NCI-H2171 treated with DMSO at 0.1 percent for 48 hours (cell line): Measurements from ENCODE around the gene CHCHD3.

Experiments
- DNase-seq: peaks from one replicate; lab custom pipeline; 2025; lab: John Stamatoyannopoulos, UW

The CHCHD3 gene

GRCh38 chr7:133079296-133079695 is 2.6 kb downstream of the CHCHD3 start:
- DNase-seq = no peak

- no peak for DNase-seq
Observed at GRCh38 chr7:133077394-133077793, 4.5 kb downstream of the CHCHD3 start.

- DNase-seq = no peak
Observed at GRCh38 chr7:133076142-133076541, 5.7 kb downstream of the CHCHD3 start.

- DNase-seq = no peak
Observed at GRCh38 chr7:133071506-133071905, 10.4 kb downstream of the CHCHD3 start.

GRCh38 chr7:133070562-133070961 is 11.3 kb downstream of the CHCHD3 start:
- DNase-seq = no peak

GRCh38 chr7:133065301-133065700 is 16.6 kb downstream of the CHCHD3 start:
- DNase-seq = no peak

GRCh38 chr7:133064082-133064820 is 17.6 kb downstream of the CHCHD3 start:
- no peak for DNase-seq

GRCh38 chr7:133061792-133062191 is 20.1 kb downstream of the CHCHD3 start:
- peak; percentile 57 for DNase-seq

- DNase-seq = peak; percentile 74
Observed at GRCh38 chr7:133061357-133061756, 20.5 kb downstream of the CHCHD3 start.

GRCh38 chr7:133060004-133060403 is 21.9 kb downstream of the CHCHD3 start:
- no peak for DNase-seq

GRCh38 chr7:133059263-133059662 is 22.6 kb downstream of the CHCHD3 start:
- no peak for DNase-seq

- peak; percentile 62 for DNase-seq
Observed at GRCh38 chr7:133056370-133057238, 25.3 kb downstream of the CHCHD3 start.

- no peak for DNase-seq
Observed at GRCh38 chr7:133054162-133054840, 27.6 kb downstream of the CHCHD3 start.

- DNase-seq = no peak
Observed at GRCh38 chr7:133053321-133053891, 28.5 kb downstream of the CHCHD3 start.

GRCh38 chr7:133052826-133053225 is 29.1 kb downstream of the CHCHD3 start:
- DNase-seq = no peak

GRCh38 chr7:133052401-133052756 is 29.5 kb downstream of the CHCHD3 start:
- DNase-seq = no peak

GRCh38 chr7:133051719-133052400 is 30.0 kb downstream of the CHCHD3 start:
- DNase-seq = no peak

GRCh38 chr7:133051066-133051465 is 30.8 kb downstream of the CHCHD3 start:
- DNase-seq = peak; percentile 74

- DNase-seq = no peak
Observed at GRCh38 chr7:133050200-133050995, 31.5 kb downstream of the CHCHD3 start.

GRCh38 chr7:133048589-133048988 is 33.3 kb downstream of the CHCHD3 start:
- DNase-seq = no peak

GRCh38 chr7:133047321-133047720 is 34.6 kb downstream of the CHCHD3 start:
- DNase-seq = no peak
